NCI-H446 (cell line): ENCODE measurements around the gene DYNLL2.
"Not testable (repeated sequence)": the region's sequence is repeated elsewhere in the genome, so short reads cannot be mapped to it uniquely, and the experiment has no call there.

Source experiments
- DNase-seq, 2 experiments: peaks; one replicate each; lab custom pipeline; 2025; lab: John Stamatoyannopoulos, UW

The DYNLL2 gene

GRCh38 chr17:58082870-58083490 is at the start of gene DYNLL2:
DYNLL2 (plus strand) TSS chr17:58083419; CDS start chr17:58087091, 3,672 bp downstream.
- peak; percentile 62 to 90 for DNase-seq

DNA sequence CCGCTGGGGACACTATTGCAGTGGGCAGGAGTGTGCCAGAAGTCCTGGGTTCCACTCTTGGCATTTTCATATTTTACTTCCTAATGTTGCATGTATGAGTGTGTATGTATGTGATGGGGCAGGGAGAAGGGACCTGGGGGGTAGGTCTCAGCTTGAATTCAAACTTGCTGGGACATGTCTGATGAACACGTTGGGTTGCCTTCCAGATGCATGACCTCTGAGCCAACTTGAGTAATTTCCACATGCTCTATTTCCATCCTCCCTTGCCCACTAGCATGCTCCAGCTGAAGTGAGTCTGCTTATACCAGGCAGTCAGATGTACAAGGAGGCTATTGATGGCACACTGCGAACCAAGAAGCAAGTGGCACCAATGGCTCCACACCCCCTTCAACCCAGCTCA is 43.2 kb upstream of the DYNLL2 start:
- DNase-seq: no peak

DNA sequence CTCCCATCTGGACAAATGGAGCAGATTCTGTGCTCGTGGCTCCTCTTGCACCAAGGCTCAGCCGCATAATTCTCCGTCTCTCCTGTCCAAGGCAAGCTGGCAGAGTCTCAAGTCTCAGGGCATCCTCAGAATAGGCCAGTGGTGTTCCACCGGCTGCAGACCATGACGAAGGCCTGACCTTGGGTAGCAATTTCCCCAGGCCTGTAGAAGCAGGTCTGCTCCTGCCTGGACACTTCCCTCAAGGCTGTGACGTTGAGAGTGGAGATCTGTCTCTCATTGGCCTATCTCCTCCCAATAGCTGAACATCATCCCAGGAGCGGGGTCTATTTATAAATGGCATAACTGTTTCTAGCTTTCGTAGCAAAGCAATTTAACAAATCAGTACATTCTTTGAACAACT is 42.8 kb upstream of the DYNLL2 start:
- no peak for DNase-seq

DNA sequence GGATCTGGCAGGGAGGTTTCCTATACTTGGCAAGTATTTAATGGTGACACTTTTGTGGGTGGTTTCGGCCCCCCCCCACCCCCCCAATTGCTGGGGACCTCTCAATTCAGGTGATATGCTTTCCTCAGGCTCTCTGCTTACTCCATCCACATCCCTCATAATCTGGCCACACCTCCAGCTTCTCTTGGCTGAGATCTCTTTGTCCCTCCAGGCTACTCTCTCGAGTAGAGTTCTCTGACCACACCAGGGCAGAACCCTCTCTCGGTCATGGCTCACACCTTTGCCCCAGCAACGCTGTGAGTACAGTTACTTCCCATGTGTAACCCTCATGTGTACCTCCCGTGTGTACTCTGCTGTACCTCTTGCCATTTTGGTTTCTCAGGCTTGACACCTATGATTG is 42.1 kb upstream of the DYNLL2 start:
- no peak for DNase-seq

GRCh38 chr17:58043221-58044181 is 39.7 kb upstream of the DYNLL2 start:
- DNase-seq: no peak

- not testable (repeated sequence) for DNase-seq
Measured at GRCh38 chr17:58044256-58044655, 39.0 kb upstream of the DYNLL2 start.

DNA sequence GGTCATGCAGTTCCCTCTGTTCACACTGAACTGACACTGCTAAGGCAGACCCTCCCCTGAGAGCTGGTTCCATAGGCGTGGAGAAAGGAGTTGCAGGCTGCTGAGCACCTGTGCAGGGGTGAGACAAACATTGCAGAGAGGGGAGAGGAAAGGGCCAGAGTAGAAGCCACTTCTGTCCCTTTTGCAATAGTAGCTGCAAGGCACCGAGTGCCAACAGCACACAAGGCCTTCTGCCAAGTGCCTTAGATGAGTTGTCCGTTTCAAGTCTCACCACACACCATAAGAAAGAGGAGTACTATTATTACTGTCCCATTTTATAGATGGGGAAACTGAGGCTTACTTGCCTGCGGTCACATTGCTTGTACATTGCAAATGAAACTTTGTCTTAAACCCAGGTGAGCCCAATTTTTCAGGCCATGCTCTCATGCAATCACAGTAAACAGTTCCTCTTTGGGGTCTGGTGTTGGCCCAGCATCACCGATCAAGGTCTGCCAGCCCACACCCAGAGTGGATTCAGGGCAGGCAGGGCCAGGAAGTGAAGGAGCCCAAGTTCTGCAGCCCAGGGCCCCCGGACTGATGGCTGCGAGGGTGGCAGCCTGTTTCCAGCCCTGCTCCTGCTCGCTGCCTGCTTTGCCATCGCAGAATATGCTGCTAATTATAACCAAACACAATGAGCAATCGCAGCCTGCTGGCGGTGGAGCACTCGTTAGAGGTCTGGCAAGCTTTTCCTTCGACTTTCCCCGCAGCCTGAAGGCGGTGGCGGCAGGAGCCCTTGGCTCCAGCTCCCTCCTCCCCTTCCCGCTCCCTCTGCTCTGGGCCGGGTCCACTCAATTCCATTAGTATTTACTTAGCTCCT is 36.8 kb upstream of the DYNLL2 start:
- DNase-seq: peak; percentile 10 to 60

DNA sequence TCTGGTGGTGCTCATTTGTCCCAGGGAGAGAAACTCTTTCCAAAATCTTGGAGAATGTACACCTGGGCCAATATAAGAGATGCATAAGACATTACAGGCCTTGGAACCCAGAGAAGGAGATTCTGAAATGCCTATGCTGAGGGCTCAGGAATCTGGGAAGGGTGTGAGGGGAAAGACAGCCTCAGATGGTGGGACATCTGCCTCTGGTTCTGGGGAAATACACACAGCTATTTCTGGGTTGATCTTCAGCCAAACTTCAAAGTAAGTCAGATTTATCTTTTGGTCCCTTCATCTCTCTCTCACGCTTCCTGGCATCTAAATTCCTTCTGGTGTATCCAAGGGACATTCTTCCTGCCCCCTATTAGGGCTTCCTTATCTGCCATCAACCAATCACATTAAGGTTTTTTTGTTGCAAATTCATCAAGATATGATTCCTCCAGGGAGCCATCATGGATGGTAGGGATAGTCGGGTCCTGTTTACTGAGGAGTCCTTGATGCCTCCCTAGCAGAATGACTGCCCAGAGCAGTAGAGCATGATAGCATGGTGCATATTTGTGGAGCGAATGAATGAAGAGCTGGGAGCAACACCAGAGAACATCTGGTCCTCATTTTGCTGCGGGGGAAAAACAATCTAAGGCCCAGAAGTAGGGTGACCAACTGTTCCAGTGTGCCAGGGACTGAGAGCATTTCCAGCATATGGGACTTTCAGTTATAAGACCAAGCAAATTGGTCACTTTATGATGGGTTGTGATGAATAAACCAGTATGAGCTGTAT is 35.7 kb upstream of the DYNLL2 start:
- DNase-seq: peak in 1 of 2 experiments; percentile 23

DNA sequence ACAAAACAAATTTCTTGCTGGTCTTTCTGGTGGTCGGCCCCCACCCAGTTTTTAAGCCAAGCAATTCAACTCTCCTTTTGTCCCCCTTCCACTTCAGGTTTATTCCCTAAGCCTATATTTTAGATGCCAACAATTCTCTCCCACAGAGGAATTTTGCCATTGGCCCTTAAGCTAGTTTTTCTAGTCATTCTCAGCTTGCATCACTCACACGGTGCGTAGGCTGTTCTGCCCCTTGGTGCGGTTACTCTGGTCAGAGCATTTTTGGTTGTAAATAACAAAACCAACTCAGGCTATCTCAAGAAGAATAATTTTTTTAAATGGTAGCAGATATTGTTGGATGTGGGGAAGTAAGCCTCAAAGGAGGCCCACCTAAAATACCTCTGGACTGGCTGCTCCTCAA is 33.7 kb upstream of the DYNLL2 start:
- DNase-seq: no peak

DNA sequence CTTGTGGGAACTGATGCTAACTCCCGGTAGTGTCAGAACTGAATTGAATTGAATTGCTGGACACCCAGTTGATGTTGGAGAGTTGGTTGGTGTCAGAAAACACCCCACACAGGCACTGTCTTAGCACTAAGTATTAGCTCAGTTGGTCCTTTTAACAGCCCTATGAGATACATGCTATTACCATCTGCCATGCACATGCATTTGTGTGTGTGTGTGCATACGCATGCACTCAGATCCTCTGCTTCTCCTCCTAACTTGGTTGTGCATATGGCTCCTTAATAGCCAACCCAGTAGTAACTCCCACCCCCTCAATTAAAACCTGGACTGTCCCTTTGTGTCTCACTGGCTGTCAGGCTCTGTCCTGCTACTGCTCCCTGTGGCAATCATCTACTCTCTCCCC is 32.3 kb upstream of the DYNLL2 start:
- DNase-seq: no peak

- DNase-seq: no peak
Measured at GRCh38 chr17:58051468-58051867, 31.8 kb upstream of the DYNLL2 start.

- DNase-seq: no peak
Measured at GRCh38 chr17:58052407-58052806, 30.8 kb upstream of the DYNLL2 start.

DNA sequence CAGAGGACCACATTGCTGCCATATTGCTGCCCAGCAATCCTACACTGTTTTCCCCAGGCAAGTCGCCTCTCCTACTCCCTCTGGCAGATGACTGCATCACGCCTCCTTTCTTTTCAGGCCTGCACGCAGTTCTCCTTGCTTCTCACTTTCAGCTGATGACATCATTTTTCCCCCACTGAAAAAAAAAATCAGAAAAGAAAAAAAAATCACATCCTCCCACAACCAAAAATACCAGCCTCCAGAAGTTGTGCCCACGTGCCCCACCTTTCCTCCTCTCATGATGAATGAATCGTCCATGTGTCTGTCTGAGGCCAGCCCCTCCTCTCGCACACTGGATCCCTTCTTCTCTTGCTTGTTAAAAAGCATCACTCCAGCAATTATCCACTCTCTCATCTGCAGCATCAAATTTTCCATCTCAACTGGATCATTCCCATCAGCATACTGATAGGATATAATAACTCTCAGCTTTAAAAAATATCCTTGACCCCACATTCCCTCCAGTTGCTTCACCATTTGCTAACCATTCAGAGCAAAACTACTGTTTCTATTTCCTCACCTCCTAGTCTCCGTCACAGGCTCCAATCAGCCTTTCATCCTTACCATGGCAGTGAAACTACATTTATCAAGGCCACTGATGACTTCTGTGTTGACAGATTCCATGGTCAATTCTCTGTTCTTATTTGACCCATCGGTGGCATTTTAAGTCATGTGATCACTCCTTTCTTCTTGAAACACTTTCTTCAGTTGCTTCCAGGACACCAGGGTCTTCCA is 30.1 kb upstream of the DYNLL2 start:
- DNase-seq: no peak

DNA sequence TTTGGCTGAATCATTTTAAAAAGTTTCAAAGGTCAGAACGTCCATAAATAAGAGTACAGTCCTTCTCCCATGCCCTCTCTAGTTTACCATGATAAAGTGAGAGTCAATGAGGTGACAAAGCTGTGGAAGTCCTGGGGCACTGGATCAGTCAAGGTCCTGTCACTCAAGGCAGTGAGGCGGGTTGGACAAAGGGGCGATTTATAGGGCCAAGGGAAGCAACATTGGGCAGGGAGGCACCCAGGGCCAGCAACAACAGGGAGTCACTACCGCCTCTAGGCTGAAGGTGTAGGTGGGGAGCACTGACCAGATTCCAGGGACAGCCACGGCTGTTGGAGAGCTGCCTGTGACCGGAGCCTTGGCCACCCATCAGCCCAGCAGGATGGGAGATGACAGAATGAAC is 28.6 kb upstream of the DYNLL2 start:
- DNase-seq: no peak

DNA sequence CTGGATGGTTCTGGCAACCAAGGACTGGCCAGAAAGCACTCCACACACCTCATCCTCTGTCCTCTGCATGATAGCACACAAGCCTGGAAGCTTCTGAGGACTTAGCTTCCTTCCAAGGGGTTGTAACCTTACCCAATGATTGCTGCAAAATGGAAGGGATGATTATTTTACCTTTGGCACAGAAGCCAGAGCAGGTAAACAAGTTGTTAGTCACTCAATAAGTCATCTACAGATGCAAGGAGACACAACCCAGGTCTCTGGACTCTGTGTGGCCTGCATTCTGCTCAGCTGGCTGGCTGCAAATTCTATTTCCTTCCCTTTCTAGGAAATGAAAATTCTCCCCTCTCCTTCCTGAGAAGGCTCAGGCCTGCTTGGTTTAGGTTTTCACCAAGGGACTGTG is 26.7 kb upstream of the DYNLL2 start:
- DNase-seq: no peak

GRCh38 chr17:58059141-58059540 is 24.1 kb upstream of the DYNLL2 start:
- no peak for DNase-seq

- peak; percentile 42 to 78 for DNase-seq
Measured at GRCh38 chr17:58060596-58061191, 22.5 kb upstream of the DYNLL2 start.

GRCh38 chr17:58061672-58062071 is 21.5 kb upstream of the DYNLL2 start:
- DNase-seq: no peak

DNA sequence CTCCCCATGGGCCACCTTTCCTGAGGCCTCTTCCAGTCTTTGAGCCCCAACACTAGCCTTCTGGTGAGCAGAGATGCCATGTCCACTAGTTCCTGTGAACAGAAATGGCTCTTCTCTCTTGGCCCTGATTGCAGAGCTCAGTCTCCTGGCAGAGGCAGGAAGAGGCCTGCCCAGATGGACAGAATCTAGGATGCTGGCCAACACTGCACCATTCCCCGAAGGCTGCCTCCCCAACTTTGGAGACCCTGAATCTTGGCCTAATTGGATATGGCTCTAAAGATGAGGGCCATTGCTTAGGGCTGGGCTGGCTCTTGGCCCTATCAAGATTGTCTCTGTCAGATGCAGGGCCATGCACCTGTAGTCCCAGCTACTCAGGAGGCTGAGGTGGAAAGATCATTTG is 18.0 kb upstream of the DYNLL2 start:
- DNase-seq: no peak

GRCh38 chr17:58066401-58066800 is 16.8 kb upstream of the DYNLL2 start:
- DNase-seq: no peak
